NOMO-1 treated with DMSO at 0.1 percent for 48 hours (cell line): Measurements from ENCODE around the gene OPRL1.

Experiments
- DNase-seq: peaks from one replicate; lab custom pipeline; 2025; ENCODE audit not compliant: unreplicated experiment; lab: John Stamatoyannopoulos, UW

OPRL1 gene

GRCh38 chr20:64139199-64140060 lies 59.5 kb downstream of the OPRL1 start:
- DNase-seq, result no peak

GRCh38 chr20:64140061-64140931 lies 60.4 kb downstream of the OPRL1 start:
- DNase-seq, result no peak

- DNase-seq, result no peak
Measured at GRCh38 chr20:64140956-64141355, 61.1 kb downstream of the OPRL1 start.

- no peak for DNase-seq
Measured at GRCh38 chr20:64142590-64142989, 62.7 kb downstream of the OPRL1 start.

- DNase-seq, result no peak
Measured at GRCh38 chr20:64143018-64143801, 63.3 kb downstream of the OPRL1 start.

- no peak for DNase-seq
Measured at GRCh38 chr20:64144144-64144912, 64.4 kb downstream of the OPRL1 start.

GRCh38 chr20:64145458-64146300 lies 65.8 kb downstream of the OPRL1 start:
- no peak for DNase-seq

GRCh38 chr20:64146301-64146935 lies 66.5 kb downstream of the OPRL1 start:
- DNase-seq, result no peak

GRCh38 chr20:64146936-64147477 lies 67.1 kb downstream of the OPRL1 start:
- DNase-seq, result no peak

GRCh38 chr20:64148581-64148980 lies 68.7 kb downstream of the OPRL1 start:
- no peak for DNase-seq

- no peak for DNase-seq
Measured at GRCh38 chr20:64149141-64149540, 69.3 kb downstream of the OPRL1 start.

GRCh38 chr20:64149809-64150560 lies 70.1 kb downstream of the OPRL1 start:
- no peak for DNase-seq
